ENCODE results near the gene EHD3. TPM values are rescaled to one million over a fixed set of nuclear protein-coding genes. Genes with fewer than 3 reads are reported as not detected.
A peak's percentile ranks its signal among the peaks of the same experiment; 100 is the strongest.

Gene EHD3
- 7.3 and 8.7 TPM in 2 replicates for total RNA-seq (2014; rRNA removed; shearing (Covaris generic))

DNA sequence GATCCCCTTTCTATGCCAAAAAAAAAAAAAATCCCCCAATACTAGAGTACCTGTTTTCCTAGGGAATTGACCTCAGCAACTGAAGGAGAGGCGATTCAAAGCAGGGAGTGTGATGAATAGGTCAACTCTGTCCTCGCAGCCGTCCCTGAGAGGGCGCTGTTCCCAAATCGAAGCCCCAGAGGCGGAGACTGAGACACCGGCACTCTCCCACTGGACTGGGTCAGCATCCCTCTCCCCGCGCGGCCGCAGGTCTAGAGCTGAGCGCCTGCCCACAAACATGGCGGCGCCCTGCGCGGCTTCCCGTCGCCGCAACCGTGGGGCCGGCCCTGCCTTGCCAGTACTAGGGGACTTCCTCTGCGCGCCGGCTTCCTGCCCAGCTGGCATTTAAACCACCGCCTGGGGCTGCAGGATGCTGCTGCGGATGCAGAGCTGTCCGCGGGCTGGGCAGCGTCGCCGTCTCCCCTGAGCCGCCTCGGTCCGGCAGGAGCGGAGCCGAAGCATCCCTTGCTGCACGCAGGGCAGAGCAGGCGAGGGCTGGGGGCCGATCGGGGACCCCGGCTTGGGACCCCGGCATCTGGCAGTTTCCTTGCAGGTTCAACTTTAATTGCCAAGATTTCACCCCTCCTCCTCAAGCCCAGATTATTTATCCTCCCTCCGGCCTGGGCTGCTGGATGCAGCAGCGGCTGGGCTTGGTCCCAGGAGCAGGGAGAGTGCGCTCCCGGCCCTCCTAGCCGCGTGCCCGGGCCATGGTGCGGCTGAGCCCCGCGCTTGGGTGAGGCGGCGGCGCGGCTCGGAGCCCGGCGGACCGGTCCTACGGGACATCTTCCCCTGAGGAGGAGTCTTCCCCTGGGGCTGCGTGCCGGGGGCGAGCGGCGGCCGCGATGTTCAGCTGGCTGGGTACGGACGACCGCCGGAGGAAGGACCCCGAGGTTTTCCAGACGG is at the start of gene EHD3:
Gene EHD3, plus strand, starts transcription at position 412 of the 942 bp plus-strand sequence. Its CDS starts 470 bp downstream, at position 882.
- Histone ChIP-seq H3K27me3 (ENCODE audit: control insufficient read depth, insufficient read depth, low read length) (peaks cover 9% of the 10 kb centered on the region), H3K36me3 (replicated peaks; ENCODE audit: control insufficient read depth, insufficient read depth, low read length) (no peaks in the 10 kb centered on the region), H3K4me3 (ENCODE audit: insufficient read depth, low read depth, low read length) (peak within 1 kb of the TSS; percentile 76)
- DNase-seq: peak; percentile 96

DNA sequence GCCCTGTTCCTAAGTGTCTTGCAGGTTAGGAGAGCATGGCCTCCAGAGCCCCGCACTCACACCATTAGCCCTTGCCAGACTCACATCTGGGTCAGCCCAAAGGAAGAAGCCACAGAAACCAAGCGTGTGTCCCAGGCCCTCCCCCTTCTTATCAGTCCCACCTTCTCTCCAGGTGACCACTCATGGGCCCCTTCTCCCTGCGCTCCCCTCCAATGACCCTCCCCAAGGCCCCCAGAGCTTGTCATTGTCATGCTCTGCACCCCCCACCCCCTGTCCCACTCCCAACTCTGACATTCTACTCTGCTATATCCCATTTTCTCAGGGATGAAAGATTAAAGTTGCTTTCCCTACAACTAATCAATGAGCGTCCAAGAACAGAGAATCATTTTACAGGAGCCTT is 46.8 kb upstream of the EHD3 start:
- Histone ChIP-seq H3K27me3 (ENCODE audit: control insufficient read depth, insufficient read depth, low read length) (no peaks in the 10 kb centered on the region), H3K36me3 (replicated peaks; ENCODE audit: control insufficient read depth, insufficient read depth, low read length) (no peaks in the 10 kb centered on the region), H3K4me3 (ENCODE audit: insufficient read depth, low read depth, low read length) (no peak overlapping the region)
- DNase-seq: no peak

GRCh38 chr2:31188131-31188530 is 45.8 kb upstream of the EHD3 start:
- no peak for DNase-seq
- Histone ChIP-seq H3K36me3 (replicated peaks; ENCODE audit: control insufficient read depth, insufficient read depth, low read length) (no peaks in the 10 kb centered on the region), H3K27me3 (ENCODE audit: control insufficient read depth, insufficient read depth, low read length) (no peaks in the 10 kb centered on the region), H3K4me3 (ENCODE audit: insufficient read depth, low read depth, low read length) (no peak overlapping the region)

DNA sequence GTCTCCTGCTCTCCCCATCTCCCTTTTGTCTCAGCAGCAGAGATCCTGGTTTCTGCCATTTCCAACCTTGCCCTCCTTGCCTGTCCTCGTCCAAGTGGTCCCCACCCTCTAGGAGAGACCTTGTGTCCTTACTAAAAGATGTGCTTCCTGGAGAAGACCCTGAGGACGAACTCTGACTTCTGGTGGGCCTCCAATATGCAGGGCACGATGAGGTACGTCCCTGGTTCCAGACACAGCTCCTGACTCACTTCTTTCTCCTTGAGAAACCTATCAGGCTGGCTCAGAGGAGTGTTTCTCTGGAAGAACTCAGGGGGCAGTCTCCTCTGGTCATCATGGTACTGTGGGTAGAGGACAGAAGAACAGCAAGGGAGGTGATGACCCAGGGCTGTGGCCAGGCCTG is 44.8 kb upstream of the EHD3 start:
- DNase-seq: no peak
- Histone ChIP-seq H3K27me3 (ENCODE audit: control insufficient read depth, insufficient read depth, low read length) (no peaks in the 10 kb centered on the region), H3K36me3 (replicated peaks; ENCODE audit: control insufficient read depth, insufficient read depth, low read length) (no peaks in the 10 kb centered on the region), H3K4me3 (ENCODE audit: insufficient read depth, low read depth, low read length) (no peak overlapping the region)

- Histone ChIP-seq H3K4me3 (ENCODE audit: insufficient read depth, low read depth, low read length) (no peak overlapping the region), H3K27me3 (ENCODE audit: control insufficient read depth, insufficient read depth, low read length) (no peaks in the 10 kb centered on the region), H3K36me3 (replicated peaks; ENCODE audit: control insufficient read depth, insufficient read depth, low read length) (no peaks in the 10 kb centered on the region)
- no peak for DNase-seq
These were observed 43.8 kb upstream of the EHD3 start for GRCh38 chr2:31190188-31190587.

- Histone ChIP-seq H3K27me3 (ENCODE audit: control insufficient read depth, insufficient read depth, low read length) (no peaks in the 10 kb centered on the region), H3K36me3 (replicated peaks; ENCODE audit: control insufficient read depth, insufficient read depth, low read length) (no peaks in the 10 kb centered on the region), H3K4me3 (ENCODE audit: insufficient read depth, low read depth, low read length) (no peak overlapping the region)
- DNase-seq: no peak
These were observed 42.0 kb upstream of the EHD3 start for GRCh38 chr2:31191931-31192330.

- no peaks in the 10 kb centered on the region for H3K36me3 ChIP-seq (replicated peaks; ENCODE audit: control insufficient read depth, insufficient read depth, low read length)
- no peaks in the 10 kb centered on the region for H3K27me3 ChIP-seq (ENCODE audit: control insufficient read depth, insufficient read depth, low read length)
- DNase-seq: no peak
- H3K4me3 ChIP-seq (ENCODE audit: insufficient read depth, low read depth, low read length): no peak overlapping the region
These were observed 41.6 kb upstream of the EHD3 start for GRCh38 chr2:31192396-31192795.

DNA sequence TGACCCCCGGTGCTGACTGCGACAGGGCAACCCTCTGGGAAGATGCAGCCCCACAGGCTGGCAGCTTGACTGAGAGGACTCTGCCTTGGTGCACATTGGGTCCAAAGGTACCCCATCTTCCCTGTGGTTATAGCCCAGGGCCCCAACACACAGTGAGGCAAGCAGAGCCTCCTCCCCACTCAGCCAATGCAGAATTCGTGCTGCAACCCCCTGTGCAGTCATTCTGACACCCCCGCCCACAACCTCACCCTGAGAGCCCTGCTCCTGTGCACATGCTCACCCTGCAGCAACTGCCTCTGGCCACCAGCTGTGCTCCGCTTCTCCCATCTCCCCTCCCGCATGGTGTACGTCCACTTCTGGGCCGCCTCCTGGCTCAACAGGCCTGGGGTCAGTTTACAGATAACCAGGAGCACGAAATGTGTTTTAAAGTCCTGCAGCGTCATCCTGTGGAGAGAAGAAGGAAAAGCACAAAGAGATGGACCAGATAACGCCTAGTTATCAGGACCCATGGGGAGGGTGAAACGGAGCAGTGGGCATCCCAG is 41.0 kb upstream of the EHD3 start:
- Histone ChIP-seq H3K36me3 (replicated peaks; ENCODE audit: control insufficient read depth, insufficient read depth, low read length) (no peaks in the 10 kb centered on the region), H3K4me3 (ENCODE audit: insufficient read depth, low read depth, low read length) (no peak overlapping the region), H3K27me3 (ENCODE audit: control insufficient read depth, insufficient read depth, low read length) (no peaks in the 10 kb centered on the region)
- DNase-seq: peak; percentile 51

DNA sequence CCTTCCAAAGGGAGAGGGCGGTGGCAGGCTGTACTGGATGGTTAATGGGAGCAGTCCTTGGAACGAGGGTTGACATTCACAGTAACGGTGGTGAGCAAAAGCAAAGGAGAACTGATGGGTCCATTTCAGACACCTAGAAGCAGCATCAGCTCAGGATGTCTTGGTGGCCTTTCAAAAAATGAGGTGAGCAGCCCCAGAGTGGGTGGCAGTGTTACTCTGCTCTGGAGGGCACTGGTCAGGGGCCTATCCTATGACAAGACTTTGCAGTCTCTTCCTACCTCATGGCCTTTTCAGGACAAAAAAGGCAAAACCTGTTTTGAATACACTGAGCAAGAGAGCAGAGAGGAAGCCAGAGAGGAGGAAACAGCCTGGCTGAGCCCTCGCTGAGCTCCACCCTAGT is 40.1 kb upstream of the EHD3 start:
- no peak overlapping the region for H3K4me3 ChIP-seq (ENCODE audit: insufficient read depth, low read depth, low read length)
- no peaks in the 10 kb centered on the region for H3K36me3 ChIP-seq (replicated peaks; ENCODE audit: control insufficient read depth, insufficient read depth, low read length)
- H3K27me3 ChIP-seq (ENCODE audit: control insufficient read depth, insufficient read depth, low read length): no peaks in the 10 kb centered on the region
- no peak for DNase-seq

- Histone ChIP-seq H3K27me3 (ENCODE audit: control insufficient read depth, insufficient read depth, low read length) (no peaks in the 10 kb centered on the region), H3K36me3 (replicated peaks; ENCODE audit: control insufficient read depth, insufficient read depth, low read length) (no peaks in the 10 kb centered on the region), H3K4me3 (ENCODE audit: insufficient read depth, low read depth, low read length) (no peak overlapping the region)
- no peak for DNase-seq
These were observed 37.3 kb upstream of the EHD3 start for GRCh38 chr2:31196622-31197021.

DNA sequence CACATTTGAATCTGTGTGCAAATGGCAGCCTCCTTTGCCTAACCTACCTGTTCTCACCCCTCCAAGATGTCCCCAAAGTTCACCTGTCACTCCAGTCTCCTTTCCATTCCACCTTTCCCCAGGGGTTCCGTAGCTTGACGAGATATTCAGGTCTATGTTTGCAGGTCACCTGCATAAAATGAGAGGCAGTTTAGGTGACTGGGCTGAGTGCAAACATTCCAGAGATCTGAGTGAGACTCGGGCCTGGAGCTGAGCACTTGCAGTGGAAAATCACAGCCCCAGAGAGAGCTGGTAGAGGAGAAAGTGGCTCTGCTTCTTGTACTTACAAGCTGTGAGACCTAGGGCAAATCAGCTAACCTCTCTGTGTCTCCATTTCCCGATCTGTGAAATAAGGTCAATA is 36.8 kb upstream of the EHD3 start:
- no peaks in the 10 kb centered on the region for H3K36me3 ChIP-seq (replicated peaks; ENCODE audit: control insufficient read depth, insufficient read depth, low read length)
- no peak for DNase-seq
- no peaks in the 10 kb centered on the region for H3K27me3 ChIP-seq (ENCODE audit: control insufficient read depth, insufficient read depth, low read length)
- no peak overlapping the region for H3K4me3 ChIP-seq (ENCODE audit: insufficient read depth, low read depth, low read length)

- no peaks in the 10 kb centered on the region for H3K27me3 ChIP-seq (ENCODE audit: control insufficient read depth, insufficient read depth, low read length)
- no peak overlapping the region for H3K4me3 ChIP-seq (ENCODE audit: insufficient read depth, low read depth, low read length)
- DNase-seq: no peak
- H3K36me3 ChIP-seq (replicated peaks; ENCODE audit: control insufficient read depth, insufficient read depth, low read length): no peaks in the 10 kb centered on the region
These were observed 36.3 kb upstream of the EHD3 start for GRCh38 chr2:31197669-31198068.

DNA sequence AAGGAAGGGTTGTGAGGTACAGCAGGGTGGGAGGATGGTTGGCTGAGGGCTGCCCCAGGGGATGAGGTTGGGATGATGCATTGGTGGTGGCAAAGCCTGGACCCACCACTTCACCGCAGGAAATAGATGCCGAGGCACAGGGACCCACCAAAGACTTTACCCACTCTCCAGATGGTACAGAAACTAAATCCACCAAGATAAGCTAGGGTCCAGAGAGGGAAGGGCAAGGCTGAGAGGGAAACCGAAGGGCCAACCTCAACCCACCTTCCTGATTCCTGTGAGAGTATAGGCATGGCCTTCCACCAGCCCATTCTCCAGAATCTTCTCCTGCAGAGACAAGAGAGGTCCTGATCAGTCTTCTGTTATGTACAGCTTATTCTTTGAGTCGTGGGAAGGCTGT is 34.7 kb upstream of the EHD3 start:
- no peak overlapping the region for H3K4me3 ChIP-seq (ENCODE audit: insufficient read depth, low read depth, low read length)
- H3K36me3 ChIP-seq (replicated peaks; ENCODE audit: control insufficient read depth, insufficient read depth, low read length): no peaks in the 10 kb centered on the region
- DNase-seq: no peak
- H3K27me3 ChIP-seq (ENCODE audit: control insufficient read depth, insufficient read depth, low read length): no peaks in the 10 kb centered on the region

DNA sequence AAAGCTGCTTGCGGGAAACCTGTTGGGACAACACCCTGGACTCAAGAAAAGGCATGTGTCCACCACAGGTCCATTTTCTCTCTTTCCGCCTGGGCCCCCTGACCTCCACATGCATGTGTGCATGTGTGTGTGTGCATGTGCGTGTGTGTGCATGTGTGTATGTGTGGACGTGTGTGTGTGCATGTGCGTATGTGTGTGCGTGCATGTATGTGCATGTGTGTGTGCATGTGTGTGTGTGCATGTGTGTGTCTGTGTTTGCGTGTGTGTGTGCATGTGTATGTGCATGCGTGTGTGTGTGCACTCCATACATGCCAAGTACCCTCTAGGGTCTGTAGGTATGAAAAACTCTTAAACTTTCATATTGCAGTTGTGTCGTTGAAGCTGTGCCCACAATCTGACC is 33.0 kb upstream of the EHD3 start:
- no peak overlapping the region for H3K4me3 ChIP-seq (ENCODE audit: insufficient read depth, low read depth, low read length)
- no peaks in the 10 kb centered on the region for H3K36me3 ChIP-seq (replicated peaks; ENCODE audit: control insufficient read depth, insufficient read depth, low read length)
- no peaks in the 10 kb centered on the region for H3K27me3 ChIP-seq (ENCODE audit: control insufficient read depth, insufficient read depth, low read length)
- DNase-seq: no peak

DNA sequence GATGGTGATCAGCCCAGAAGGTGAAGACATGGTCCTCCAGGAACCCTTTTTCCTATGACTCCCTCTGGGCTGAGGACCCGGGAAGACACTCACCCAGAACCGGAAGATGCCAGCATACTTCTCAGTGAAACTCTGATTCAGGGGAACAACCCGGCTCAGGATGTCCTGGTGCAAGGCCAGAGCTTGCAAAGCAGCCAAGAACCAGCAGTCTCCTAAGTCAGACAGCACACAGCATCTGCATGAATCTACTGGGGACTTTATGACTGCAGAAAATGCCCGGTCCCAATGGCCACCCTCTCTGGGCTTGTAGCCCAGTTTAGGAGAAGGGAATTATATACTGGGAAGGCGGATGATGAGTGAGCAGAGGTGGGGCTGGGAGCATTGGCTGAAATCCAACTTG is 31.9 kb upstream of the EHD3 start:
- no peak for DNase-seq
- no peak overlapping the region for H3K4me3 ChIP-seq (ENCODE audit: insufficient read depth, low read depth, low read length)
- no peaks in the 10 kb centered on the region for H3K27me3 ChIP-seq (ENCODE audit: control insufficient read depth, insufficient read depth, low read length)
- H3K36me3 ChIP-seq (replicated peaks; ENCODE audit: control insufficient read depth, insufficient read depth, low read length): no peaks in the 10 kb centered on the region
